HG03135 (cell line): Measurements from ENCODE around the gene DNAJB12.
"Not testable (repeated sequence)": the region's sequence is repeated elsewhere in the genome, so short reads cannot be mapped to it uniquely, and the experiment has no call there.

Experiments used
- ATAC-seq: cut with Tn5 transposase; IDR thresholded peaks from one replicate; pipeline ENCODE4 v1.9.1; 2021; ENCODE audit warnings: mild to moderate bottlenecking, moderate library complexity; ENCODE audit not compliant: unreplicated experiment

The DNAJB12 gene

DNA sequence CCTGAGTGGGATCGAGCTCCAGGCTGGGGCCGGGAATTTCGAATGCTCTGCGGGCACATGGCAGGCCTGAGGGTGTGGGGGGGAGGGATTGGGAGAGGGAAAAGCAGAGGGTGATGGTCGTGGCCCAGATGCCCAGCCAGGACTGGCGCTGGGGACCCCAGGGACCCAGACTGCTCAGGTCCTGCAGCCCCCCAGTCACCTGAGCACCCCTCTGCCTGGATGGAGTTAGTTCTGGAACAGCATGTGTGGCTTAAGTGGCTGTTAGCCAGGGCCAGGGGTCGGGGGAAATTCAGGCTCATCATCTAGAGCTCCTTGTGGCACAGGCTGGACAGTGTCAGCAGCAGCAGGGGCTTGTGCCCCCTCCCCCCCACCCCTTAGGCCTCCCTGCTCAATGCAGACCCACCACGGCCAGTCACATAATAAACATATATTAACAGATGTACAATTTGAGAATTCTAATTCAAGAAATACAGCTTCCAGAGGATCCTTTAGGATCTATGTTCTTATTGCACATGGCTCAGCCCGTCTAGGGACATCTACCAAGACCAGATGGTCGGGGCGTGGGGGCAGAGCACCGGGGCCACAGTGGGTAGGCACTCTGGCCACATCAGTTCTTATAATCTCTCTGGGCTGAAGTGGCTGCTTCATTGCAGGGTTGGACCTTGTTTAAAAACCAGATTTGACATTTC, 22.2 kb downstream of the DNAJB12 start:
- ATAC-seq: no peak

- ATAC-seq: peak; percentile 44
Measured at GRCh38 chr10:72331575-72332422, 22.9 kb downstream of the DNAJB12 start.

- no peak for ATAC-seq
Measured at GRCh38 chr10:72330069-72330426, 24.7 kb downstream of the DNAJB12 start.

DNA sequence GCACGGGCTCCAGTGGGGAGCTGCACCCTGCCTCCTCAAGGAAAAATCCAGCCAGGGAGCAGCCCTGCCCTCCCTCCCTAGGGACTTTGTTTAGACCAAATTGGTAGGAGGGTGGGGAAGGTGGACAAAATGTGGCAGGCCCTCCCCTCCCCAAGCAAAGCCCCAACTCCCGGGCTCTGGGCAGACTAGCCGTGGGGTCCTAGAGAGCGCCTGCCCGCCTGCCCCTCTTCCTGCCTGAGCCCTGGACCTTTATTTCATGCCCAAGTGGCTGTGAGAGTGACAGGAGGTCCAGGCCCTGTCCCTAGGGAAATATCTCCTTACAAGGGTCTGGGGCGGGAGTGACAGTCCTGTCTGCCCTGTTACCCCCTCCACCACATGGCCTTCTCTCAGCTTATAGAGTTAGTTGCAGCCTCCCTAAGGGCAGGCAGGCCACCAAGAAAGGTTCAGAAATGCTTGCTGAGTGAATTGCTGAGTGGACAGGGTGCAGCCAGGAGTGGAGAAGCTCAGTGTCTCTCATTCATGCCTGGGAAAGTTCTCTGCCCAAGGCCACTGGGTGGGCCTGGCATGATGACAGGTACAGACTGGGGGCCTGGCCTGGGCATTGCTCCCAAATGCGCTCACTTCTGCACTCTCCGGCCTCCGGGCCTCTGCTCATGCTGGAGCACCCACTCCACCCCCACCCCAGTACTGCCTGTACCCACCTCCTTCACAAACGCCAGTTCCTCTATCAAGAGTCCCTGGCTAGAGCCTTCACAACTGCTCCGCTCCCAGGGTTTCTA, 25.2 kb downstream of the DNAJB12 start:
- no peak for ATAC-seq

- no peak for ATAC-seq
Measured at GRCh38 chr10:72328829-72329204, 25.9 kb downstream of the DNAJB12 start.

GRCh38 chr10:72328045-72328828, 26.5 kb downstream of the DNAJB12 start:
- ATAC-seq: no peak

DNA sequence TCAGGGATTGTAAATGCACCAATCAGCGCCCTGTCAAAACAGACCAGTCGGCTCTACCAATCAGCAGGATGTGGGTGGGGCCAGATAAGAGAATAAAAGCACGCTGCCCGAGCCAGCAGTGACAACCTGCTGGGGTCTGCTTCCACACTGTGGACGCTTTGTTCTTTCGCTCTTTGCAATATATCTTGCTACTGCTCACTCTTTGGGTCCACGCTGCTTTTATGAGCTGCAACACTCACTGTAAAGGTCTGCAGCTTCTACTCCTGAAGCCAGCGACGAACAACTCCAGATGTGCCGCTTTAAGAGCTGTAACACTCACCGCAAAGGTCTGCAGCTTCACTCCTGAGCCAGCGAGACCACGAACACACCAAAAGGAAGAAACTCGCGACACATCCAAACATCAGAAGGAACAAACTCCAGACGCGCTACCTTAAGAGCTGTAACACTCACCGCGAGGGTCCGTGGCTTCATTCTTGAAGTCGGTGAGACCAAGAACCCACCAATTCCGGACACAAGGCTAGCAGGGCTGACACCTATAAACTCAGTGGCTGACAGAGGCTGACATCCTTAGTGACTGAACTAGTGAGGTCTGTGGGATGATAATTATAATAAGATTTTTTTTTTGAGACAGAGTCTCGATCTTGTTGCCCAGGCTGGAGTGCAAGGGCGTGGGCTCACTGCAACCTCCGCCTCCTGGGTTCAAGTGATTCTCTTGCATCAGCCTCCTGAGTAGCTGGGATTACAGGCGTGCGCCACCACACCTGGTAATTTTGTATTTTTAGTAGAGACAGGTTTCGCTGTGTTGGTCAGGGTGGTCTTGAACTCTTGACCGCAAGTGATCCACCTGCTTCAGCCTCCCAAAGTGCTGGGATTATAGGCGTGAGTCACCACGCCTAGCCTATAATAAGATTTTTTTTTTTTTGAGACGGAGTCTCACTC, 27.8 kb downstream of the DNAJB12 start:
- ATAC-seq: not testable (repeated sequence)

- not testable (repeated sequence) for ATAC-seq
Measured at GRCh38 chr10:72325243-72326175, 29.2 kb downstream of the DNAJB12 start.

DNA sequence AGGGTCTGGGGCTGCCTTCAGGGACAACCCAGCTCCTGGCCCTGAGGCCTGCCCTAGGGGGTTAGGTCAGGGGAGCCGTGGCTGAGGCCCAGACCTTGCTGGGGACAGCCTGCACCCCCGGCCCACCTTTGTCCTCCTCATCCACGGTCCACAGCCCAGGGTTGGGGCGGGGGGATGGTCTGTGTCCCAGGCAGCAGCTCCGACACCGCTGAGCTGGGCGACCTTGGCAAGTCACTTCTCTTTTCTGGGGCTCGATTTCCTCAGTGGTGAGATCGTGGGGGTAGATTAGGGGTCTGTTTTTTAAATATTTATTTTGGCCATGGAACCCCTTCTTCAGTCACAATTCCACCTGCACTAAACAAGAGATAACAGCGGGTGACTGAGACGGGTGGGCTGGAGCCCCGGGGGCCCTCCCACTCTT, 30.9 kb downstream of the DNAJB12 start:
- no peak for ATAC-seq

DNA sequence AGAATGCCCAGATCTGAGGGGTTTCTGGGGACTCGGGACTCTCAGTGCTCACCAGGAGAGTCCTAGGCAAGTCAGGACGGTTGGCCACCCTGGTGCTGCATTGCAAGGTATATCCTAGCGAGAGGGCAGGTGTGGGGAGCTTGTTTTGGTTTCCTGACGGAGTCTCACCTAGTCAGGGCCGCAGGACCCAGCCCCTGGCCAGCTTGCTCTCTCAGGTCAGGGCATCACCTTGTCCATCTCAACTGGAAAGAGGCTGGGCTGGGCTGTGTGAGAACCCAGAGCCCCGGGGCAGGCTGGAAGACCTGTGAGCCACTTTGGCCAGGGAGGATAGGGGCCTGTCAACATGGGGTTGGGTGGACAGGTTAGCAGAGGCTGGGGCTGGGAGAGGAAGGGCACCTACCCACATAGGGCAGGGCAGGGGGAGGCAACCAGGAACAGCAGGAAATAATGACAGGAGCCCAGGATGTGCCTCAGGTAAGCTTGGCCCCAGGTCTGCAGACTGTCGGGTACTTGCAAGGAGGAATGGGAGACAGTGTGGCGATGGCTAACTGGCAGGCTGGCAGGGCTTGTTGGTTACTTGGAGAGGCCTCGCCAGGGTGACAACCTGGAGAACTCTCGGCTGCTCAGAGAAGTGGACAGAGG, 31.5 kb downstream of the DNAJB12 start:
- ATAC-seq: no peak

GRCh38 chr10:72322280-72323058, 32.2 kb downstream of the DNAJB12 start:
- ATAC-seq: no peak

DNA sequence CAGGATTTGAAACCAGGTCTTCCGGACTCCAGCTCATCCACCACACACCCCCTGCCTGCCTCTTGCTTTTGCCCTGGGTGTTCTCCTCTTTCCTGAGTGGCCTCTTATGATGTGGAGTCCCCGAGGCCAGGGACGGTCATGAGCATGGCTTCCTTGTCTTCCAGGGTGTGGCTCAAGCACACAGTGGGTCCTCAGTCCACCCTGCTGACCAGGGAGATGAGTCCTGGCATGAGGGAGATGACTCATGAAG, 32.8 kb downstream of the DNAJB12 start:
- no peak for ATAC-seq

DNA sequence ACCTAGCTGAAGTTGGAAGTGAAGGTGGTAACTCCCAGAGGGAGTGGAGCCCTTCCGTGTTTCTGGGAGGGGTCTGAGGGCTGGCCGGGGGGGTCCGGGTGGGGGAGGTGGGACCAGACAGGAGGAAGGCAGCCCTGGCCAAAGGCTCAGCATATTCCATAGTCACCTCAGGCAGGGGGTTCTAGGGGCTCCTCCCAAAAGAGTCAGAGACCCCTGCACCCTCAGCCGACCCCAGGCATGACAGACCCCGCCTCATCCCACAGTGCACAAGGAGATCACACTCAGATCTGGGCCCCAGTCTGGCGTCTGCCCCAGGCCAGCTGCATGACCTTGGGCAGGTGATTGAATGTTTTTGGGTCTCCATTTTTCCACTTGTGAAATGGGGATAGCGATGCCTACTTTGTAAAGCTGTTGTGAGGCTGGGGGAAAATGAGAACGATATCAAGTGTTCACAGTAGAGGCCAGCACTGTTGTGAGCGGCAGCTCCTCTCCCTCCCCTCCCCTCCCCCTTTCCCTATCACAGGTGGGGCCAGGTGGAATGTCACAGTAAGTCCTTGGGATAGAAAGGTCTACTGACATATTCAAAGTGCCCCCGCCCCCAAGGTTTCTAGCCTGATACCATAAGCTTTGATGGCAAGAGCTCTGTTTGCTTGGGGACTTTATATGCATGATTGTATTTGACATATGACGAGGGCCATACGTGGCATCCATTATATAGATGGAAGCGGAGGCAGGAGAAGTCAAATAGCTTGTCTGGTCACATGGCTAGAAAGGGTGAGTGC, 33.3 kb downstream of the DNAJB12 start:
- ATAC-seq: no peak

DNA sequence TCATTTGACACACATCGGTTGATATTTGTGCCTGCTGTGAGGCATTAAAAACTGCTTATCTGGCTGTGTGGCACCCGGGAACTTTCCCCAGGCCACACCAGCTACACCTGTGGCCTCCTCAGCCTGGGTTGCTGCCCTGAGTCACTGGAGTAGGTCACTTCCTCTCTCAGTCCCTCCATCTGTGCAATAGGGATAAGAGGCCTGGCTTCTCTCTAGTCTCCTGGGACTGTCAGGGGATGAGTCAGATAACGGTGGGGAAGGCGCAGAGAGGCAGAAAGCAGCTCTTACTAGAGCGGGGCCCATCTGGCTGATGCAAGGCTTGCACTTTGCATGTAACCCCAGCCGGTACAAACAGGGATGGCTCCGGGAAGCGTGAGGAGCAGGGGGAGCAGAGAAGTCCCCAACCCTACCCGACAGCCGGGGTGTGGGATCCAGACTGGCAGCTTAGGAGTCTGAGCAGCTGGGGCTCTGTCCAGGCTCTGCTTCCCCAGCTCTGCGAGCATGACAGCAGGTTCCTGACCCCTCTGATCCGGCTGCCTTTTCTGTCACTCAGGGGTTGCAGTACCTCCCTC, 34.0 kb downstream of the DNAJB12 start:
- peak; percentile 66 for ATAC-seq

- peak; percentile 45 for ATAC-seq
Measured at GRCh38 chr10:72319416-72320254, 35.1 kb downstream of the DNAJB12 start.
